Loucy (cell line): ENCODE measurements around the gene STRADA.

Experiments used
- H2AFZ ChIP-seq: fragments of 200-600 bp; sonication (generic); 2 replicates; pipeline ENCODE4 v1.6.0; 2016; ENCODE audit warnings: antibody characterized with exemption, mild to moderate bottlenecking, low read length, moderate library complexity
- H3F3A ChIP-seq: fragments of 200-600 bp; 2 replicates; pipeline ENCODE4 v1.6.0; 2016; ENCODE audit warnings: antibody characterized with exemption, low read depth, mild to moderate bottlenecking
- H3K27me3 ChIP-seq: fragments of 200-600 bp; sonication (generic); 2 replicates; pipeline ENCODE4 v1.6.1; 2014; ENCODE audit warnings: low read length, mild to moderate bottlenecking; ENCODE audit not compliant: insufficient read depth, poor library complexity, severe bottlenecking
- H3K36me3 ChIP-seq: fragments of 200-600 bp; sonication (generic); 2 replicates; pipeline ENCODE4 v1.6.1; 2016; ENCODE audit warnings: low read length; ENCODE audit not compliant: insufficient read depth
- H3K4me1 ChIP-seq: fragments of 200-600 bp; sonication (generic); 2 replicates; pipeline ENCODE4 v1.5.1; 2014; ENCODE audit warnings: low read length, mild to moderate bottlenecking; ENCODE audit not compliant: insufficient read depth, poor library complexity, severe bottlenecking
- H3K4me2 ChIP-seq: fragments of 200-600 bp; sonication (generic); 2 replicates; pipeline ENCODE4 v1.6.0; 2014; ENCODE audit warnings: antibody characterized with exemption, low read length, low read depth, mild to moderate bottlenecking; ENCODE audit not compliant: poor library complexity, severe bottlenecking
- H3K4me3 ChIP-seq: fragments of 200-600 bp; sonication (generic); 2 replicates; pipeline ENCODE4 v1.5.1; 2014; ENCODE audit warnings: low read length, mild to moderate bottlenecking, mixed read lengths; ENCODE audit not compliant: poor library complexity, severe bottlenecking
- H3K79me2 ChIP-seq: fragments of 200-600 bp; sonication (generic); 2 replicates; pipeline ENCODE4 v1.6.1; 2014; ENCODE audit warnings: low read length; ENCODE audit not compliant: insufficient read depth
- H3K9ac ChIP-seq: fragments of 200-600 bp; sonication (generic); 2 replicates; pipeline ENCODE4 v1.6.0; 2014; ENCODE audit warnings: mild to moderate bottlenecking, low read depth, low read length, moderate library complexity; ENCODE audit not compliant: poor library complexity, severe bottlenecking
- H3K9me2 ChIP-seq: fragments of 200-600 bp; sonication (generic); replicated peaks from 2 replicates; pipeline ENCODE4 v1.6.1; 2016; ENCODE audit warnings: low read depth, low read length, mixed read lengths
- H3K9me3 ChIP-seq: fragments of 200-600 bp; sonication (generic); 2 replicates; pipeline ENCODE4 v1.6.1; 2014; ENCODE audit warnings: mild to moderate bottlenecking, antibody characterized with exemption, low read length, low read depth; ENCODE audit not compliant: insufficient read depth
- H4K20me1 ChIP-seq: fragments of 200-600 bp; sonication (generic); 2 replicates; pipeline ENCODE4 v1.6.0; 2014; ENCODE audit warnings: antibody characterized with exemption, low read length, mild to moderate bottlenecking; ENCODE audit not compliant: insufficient read depth, poor library complexity, severe bottlenecking
- CTCF ChIP-seq: fragments of 200-600 bp; sonication (generic); conservative IDR thresholded peaks from 2 replicates; pipeline ENCODE4 v1.5.1; 2014; ENCODE audit warnings: mild to moderate bottlenecking, antibody characterized with exemption, low read length
- EZH2phosphoT487 ChIP-seq: fragments of 200-600 bp; IDR thresholded peaks from 2 replicates; pipeline ENCODE4 v1.6.1; 2018; ENCODE audit warnings: antibody characterized with exemption, mild to moderate bottlenecking, moderate library complexity, borderline replicate concordance

STRADA gene

GRCh38 chr17:63694229-63694949 is 47.2 kb downstream of the STRADA start:
- peaks cover 19% of the 10 kb centered on the region for H3K4me1 ChIP-seq
- H3K9ac ChIP-seq: no peak overlapping the region
- TF ChIP-seq EZH2phosphoT487: no peak
- TF ChIP-seq CTCF: no peak
- H3K9me2 ChIP-seq: no peaks in the 10 kb centered on the region
- peaks cover 54% of the 10 kb centered on the region; the same call in 1 of the 2 replicates for H3K36me3 ChIP-seq
- H3F3A ChIP-seq: no peaks in the 10 kb centered on the region
- H2AFZ ChIP-seq: no peak overlapping the region
- H3K79me2 ChIP-seq: peaks cover 25% of the 10 kb centered on the region; the same call in 1 of the 2 replicates
- H3K27me3 ChIP-seq: no peaks in the 10 kb centered on the region
- H4K20me1 ChIP-seq: peaks cover 11% of the 10 kb centered on the region
- no peak overlapping the region for H3K4me3 ChIP-seq
- H3K4me2 ChIP-seq: no peak overlapping the region
- no peaks in the 10 kb centered on the region for H3K9me3 ChIP-seq

- TF ChIP-seq CTCF: no peak
- no peak for TF ChIP-seq EZH2phosphoT487
- Histone ChIP-seq H3K4me2 (no peak overlapping the region), H3K79me2 (peaks cover 19% of the 10 kb centered on the region; the same call in 1 of the 2 replicates)
Observed at GRCh38 chr17:63693411-63694113, 48.0 kb downstream of the STRADA start.

GRCh38 chr17:63692195-63692816 is 49.3 kb downstream of the STRADA start:
- Histone ChIP-seq H3K9me2 (no peaks in the 10 kb centered on the region), H2AFZ (no peak overlapping the region), H3K79me2 (peaks cover 7% of the 10 kb centered on the region; the same call in 1 of the 2 replicates), H3K4me2 (no peak overlapping the region), H3K36me3 (peaks cover 69% of the 10 kb centered on the region; the same call in 1 of the 2 replicates), H3K4me1 (peaks cover 7% of the 10 kb centered on the region), H3K9me3 (no peaks in the 10 kb centered on the region), H3K27me3 (no peaks in the 10 kb centered on the region), H4K20me1 (peaks cover 7% of the 10 kb centered on the region), H3K9ac (no peak overlapping the region), H3K4me3 (no peak overlapping the region), H3F3A (no peaks in the 10 kb centered on the region)
- no peak for TF ChIP-seq CTCF

More at GRCh38 chr17:63693411-63694113, 48.0 kb downstream of the STRADA start:
- H4K20me1 ChIP-seq: peaks cover 11% of the 10 kb centered on the region
- H2AFZ ChIP-seq: no peak overlapping the region
- no peaks in the 10 kb centered on the region for H3K9me3 ChIP-seq
- no peaks in the 10 kb centered on the region for H3F3A ChIP-seq
- H3K4me1 ChIP-seq: peaks cover 19% of the 10 kb centered on the region
- no peak overlapping the region for H3K4me3 ChIP-seq
- no peak overlapping the region for H3K9ac ChIP-seq
- no peaks in the 10 kb centered on the region for H3K9me2 ChIP-seq
- peaks cover 62% of the 10 kb centered on the region; the same call in 1 of the 2 replicates for H3K36me3 ChIP-seq
- no peaks in the 10 kb centered on the region for H3K27me3 ChIP-seq
